H9 (cell line): Measurements from ENCODE around the gene AGPAT2. TPM values are rescaled to one million over a fixed set of nuclear protein-coding genes. Genes with fewer than 3 reads are reported as not detected.

Source experiments
- DNase-seq: peaks from one replicate; pipeline ENCODE4 v3.0.0-alpha.2; 2017
- H2AFZ ChIP-seq: one replicate; pipeline ENCODE4 v1.6.1; 2013; ENCODE audit warnings: mild to moderate bottlenecking, low read length, control low read depth, moderate library complexity
- H2AK5ac ChIP-seq: 2 replicates; pipeline ENCODE4 v1.6.1; 2013; ENCODE audit warnings: low read length, control low read depth, mixed read lengths; ENCODE audit not compliant: insufficient read length
- H2BK120ac ChIP-seq: one replicate; pipeline ENCODE4 v1.6.1; 2013; ENCODE audit warnings: low read depth, mild to moderate bottlenecking, low read length, control low read depth, inconsistent platforms; ENCODE audit not compliant: poor library complexity, severe bottlenecking
- H2BK12ac ChIP-seq: 2 replicates; pipeline ENCODE4 v1.6.1; 2013; ENCODE audit warnings: low read length, control low read depth, mixed read lengths, low read depth; ENCODE audit not compliant: insufficient read length
- H2BK15ac ChIP-seq: 2 replicates; pipeline ENCODE4 v1.6.1; 2013; ENCODE audit warnings: low read depth, low read length, control low read depth
- H2BK20ac ChIP-seq: one replicate; pipeline ENCODE4 v1.6.1; 2013; ENCODE audit warnings: low read depth, mild to moderate bottlenecking, low read length, control low read depth, inconsistent platforms; ENCODE audit not compliant: poor library complexity, severe bottlenecking
- H2BK5ac ChIP-seq: 2 replicates; pipeline ENCODE4 v1.6.1; 2013; ENCODE audit warnings: low read length, control low read depth, mixed read lengths; ENCODE audit not compliant: insufficient read length
- H3K14ac ChIP-seq: 2 replicates; pipeline ENCODE4 v1.6.1; 2013; ENCODE audit warnings: low read length, control low read depth; ENCODE audit not compliant: insufficient read depth
- H3K18ac ChIP-seq: 2 replicates; pipeline ENCODE4 v1.6.1; 2013; ENCODE audit warnings: low read depth, mild to moderate bottlenecking, mixed read lengths, low read length, control low read depth; ENCODE audit not compliant: insufficient read length
- H3K23ac ChIP-seq: 2 replicates; pipeline ENCODE4 v1.6.1; 2013; ENCODE audit warnings: low read length, control low read depth, mixed read lengths, low read depth; ENCODE audit not compliant: insufficient read length
- H3K23me2 ChIP-seq: 2 replicates; pipeline ENCODE4 v1.6.1; 2013; ENCODE audit warnings: low read depth, mild to moderate bottlenecking, mixed read lengths, low read length, control low read depth; ENCODE audit not compliant: insufficient read length, poor library complexity, severe bottlenecking
- H3K27ac ChIP-seq: 2 replicates; pipeline ENCODE4 v1.5.1; 2013; ENCODE audit warnings: low read length, control low read depth, mixed read lengths, low read depth; ENCODE audit not compliant: insufficient read length
- H3K27me3 ChIP-seq: 2 replicates; pipeline ENCODE4 v1.6.1; 2013; ENCODE audit warnings: low read length, control low read depth, inconsistent platforms; ENCODE audit not compliant: insufficient read depth
- H3K4ac ChIP-seq: 2 replicates; pipeline ENCODE4 v1.6.1; 2013; ENCODE audit warnings: low read depth, mild to moderate bottlenecking, control low read depth, inconsistent platforms, low read length, moderate library complexity
- H3K4me1 ChIP-seq: 2 replicates; pipeline ENCODE4 v1.6.1; 2013; ENCODE audit warnings: low read length, control low read depth, inconsistent platforms; ENCODE audit not compliant: insufficient read depth
- H3K4me2 ChIP-seq: 2 replicates; pipeline ENCODE4 v1.6.1; 2013; ENCODE audit warnings: low read length, control low read depth, mixed read lengths; ENCODE audit not compliant: insufficient read length, insufficient read depth
- H3K56ac ChIP-seq: 2 replicates; pipeline ENCODE4 v1.6.1; 2013; ENCODE audit warnings: low read depth, mild to moderate bottlenecking, mixed read lengths, low read length, control low read depth; ENCODE audit not compliant: insufficient read length
- H3K79me1 ChIP-seq: 2 replicates; pipeline ENCODE4 v1.6.1; 2013; ENCODE audit warnings: low read depth, mild to moderate bottlenecking, moderate library complexity, low read length, control low read depth, inconsistent platforms; ENCODE audit not compliant: insufficient read depth, poor library complexity, severe bottlenecking
- H3K79me2 ChIP-seq: 2 replicates; pipeline ENCODE4 v1.6.1; 2013; ENCODE audit warnings: low read length, control low read depth, inconsistent platforms; ENCODE audit not compliant: insufficient read depth
- H3K9ac ChIP-seq: 2 replicates; pipeline ENCODE4 v1.6.1; 2013; ENCODE audit warnings: low read length, control low read depth, mixed read lengths; ENCODE audit not compliant: insufficient read length; ENCODE audit errors: extremely low read depth
- H3K9me3 ChIP-seq: one replicate; pipeline ENCODE4 v1.6.1; 2013; ENCODE audit warnings: low read depth, low read length, inconsistent platforms; ENCODE audit not compliant: control insufficient read depth
- H3T11ph ChIP-seq: one replicate; pipeline ENCODE4 v1.6.1; 2013; ENCODE audit warnings: mild to moderate bottlenecking, low read length, control low read depth, inconsistent platforms
- H4K20me1 ChIP-seq: one replicate; pipeline ENCODE4 v1.6.1; 2013; ENCODE audit not compliant: control insufficient read depth, insufficient read length, insufficient read depth
- H4K5ac ChIP-seq: 2 replicates; pipeline ENCODE4 v1.6.1; 2013; ENCODE audit warnings: low read depth, mild to moderate bottlenecking, mixed read lengths, low read length, control low read depth; ENCODE audit not compliant: insufficient read length
- H4K8ac ChIP-seq: replicated peaks from 2 replicates; pipeline ENCODE4 v1.6.1; 2013; ENCODE audit warnings: low read length, control low read depth, mixed read lengths, low read depth; ENCODE audit not compliant: insufficient read length
- H4K91ac ChIP-seq: 2 replicates; pipeline ENCODE4 v1.6.1; 2013; ENCODE audit warnings: low read depth, mild to moderate bottlenecking, moderate library complexity, mixed read lengths, low read length, control low read depth; ENCODE audit not compliant: insufficient read length
- H3K27ac Mint-ChIP-seq, 3 experiments: 2 replicates in 2 of 3; 3 replicates in 1 of 3; pipeline ENCODE4 v1.8.0; 2020 to 2021; ENCODE audit warnings: mixed read lengths in 3 of 3, mild to moderate bottlenecking in 1 of 3, moderate library complexity in 1 of 3
- H3K27me3 Mint-ChIP-seq: 2 replicates; pipeline ENCODE4 v1.8.0; 2021; ENCODE audit warnings: low read depth, mild to moderate bottlenecking, moderate library complexity, mixed read lengths
- H3K36me3 Mint-ChIP-seq, 3 experiments: 2 replicates in 2 of 3; 3 replicates in 1 of 3; pipeline ENCODE4 v1.8.0; 2020 to 2021; ENCODE audit warnings: low read depth in 3 of 3, mixed read lengths in 3 of 3; ENCODE audit not compliant: insufficient read depth in 1 of 3
- H3K4me1 Mint-ChIP-seq, 2 experiments: 2 replicates each; pipeline ENCODE4 v1.8.0; 2020; ENCODE audit warnings: mixed read lengths in 2 of 2
- H3K4me3 Mint-ChIP-seq, 2 experiments: 2 replicates in 1 of 2; 3 replicates in 1 of 2; pipeline ENCODE4 v1.8.0; 2020 to 2021; ENCODE audit warnings: mild to moderate bottlenecking in 2 of 2, mixed read lengths in 2 of 2, moderate library complexity in 1 of 2
- H3K9me3 Mint-ChIP-seq, 2 experiments: 2 replicates in 1 of 2; 3 replicates in 1 of 2; pipeline ENCODE4 v1.8.0; 2020; ENCODE audit warnings: mild to moderate bottlenecking in 2 of 2, mixed read lengths in 2 of 2, moderate library complexity in 1 of 2
- CTCF ChIP-seq: fragments of 200-600 bp; sonication (generic); conservative IDR thresholded peaks from 3 replicates; pipeline ENCODE4 v1.8.0; 2021; ENCODE audit warnings: antibody characterized with exemption, mild to moderate bottlenecking
- WGBS: extraction: QIAGEN DNeasy Blood & Tissue Kit; methylation state at CpG from one replicate; pipeline ENCODE4 v1.1.7; 2013; ENCODE audit warnings: missing lambda C conversion rate, low lambda C conversion rate, mixed read lengths; ENCODE audit not compliant: insufficient read length; ENCODE audit errors: extremely low coverage; 5-methylcytosine and 5-hydroxymethylcytosine counted together
- total RNA-seq: library from RNA; stranded (reverse); gene quantifications from 2 replicates; pipeline ENCODE4 v1.2.1, GENCODE V29; 2021

AGPAT2 gene
- total RNA-seq, 1 experiment from 2014 or later, result 29.7 TPM

GRCh38 chr9:136709454-136710109, 22.3 kb upstream of the AGPAT2 start:
- no peak overlapping the region for H4K5ac ChIP-seq
- no peak overlapping the region for H2AK5ac ChIP-seq
- Mint-ChIP-seq H3K36me3 (no peaks in the 10 kb centered on the region), H3K9me3 (no peaks in the 10 kb centered on the region), H3K4me1 (peaks cover 3 to 10% of the 10 kb centered on the region in 2 experiments), H3K27me3 (peaks cover 55% of the 10 kb centered on the region), H3K27ac (peak overlapping the region in 1 of 3 experiments; percentile 31; a peak in 1 of 7 replicates), H3K4me3 (no peak overlapping the region)
- H3K79me1 ChIP-seq, result peaks cover 8% of the 10 kb centered on the region
- peaks cover 4% of the 10 kb centered on the region; the same call in 1 of the 2 replicates for H3K79me2 ChIP-seq
- no peak overlapping the region for H2BK12ac ChIP-seq
- no peaks in the 10 kb centered on the region for H3K9me3 ChIP-seq
- H3K14ac ChIP-seq, result no peak overlapping the region
- H3K4me1 ChIP-seq, result no peaks in the 10 kb centered on the region; the same call in 1 of the 2 replicates
- H3K9ac ChIP-seq, result no peak overlapping the region
- H3K18ac ChIP-seq, result no peak overlapping the region
- no peak overlapping the region for H3K4me2 ChIP-seq
- no peak for TF ChIP-seq CTCF
- no peak overlapping the region for H4K8ac ChIP-seq
- no CpG with 5 or more reads among the region's 24 CpGs for WGBS
- H4K20me1 ChIP-seq, result no peaks in the 10 kb centered on the region
- H4K91ac ChIP-seq, result no peak overlapping the region
- H2BK5ac ChIP-seq, result no peak overlapping the region
- no peak overlapping the region for H2BK15ac ChIP-seq
- H3K27ac ChIP-seq, result no peak overlapping the region
- peaks cover 12% of the 10 kb centered on the region for H3K23me2 ChIP-seq
- no peak overlapping the region for H3K56ac ChIP-seq
- peak; percentile 28 for DNase-seq
- H3K4ac ChIP-seq, result no peak overlapping the region
- no peak overlapping the region for H3T11ph ChIP-seq
- H2BK120ac ChIP-seq, result no peak overlapping the region
- no peak overlapping the region for H3K23ac ChIP-seq
- no peaks in the 10 kb centered on the region for H3K27me3 ChIP-seq
- no peak overlapping the region for H2BK20ac ChIP-seq
- no peak overlapping the region for H2AFZ ChIP-seq
